HG02943 (cell line): ENCODE results near the gene ZNF616.

Experiments
- ATAC-seq: cut with Tn5 transposase; IDR thresholded peaks from one replicate; pipeline ENCODE4 v1.9.1; 2021; ENCODE audit warnings: mild to moderate bottlenecking, low read depth, moderate library complexity; ENCODE audit not compliant: unreplicated experiment

The ZNF616 gene

GRCh38 chr19:52139252-52140031, at the start of gene ZNF616:
ZNF616 (minus strand) TSS chr19:52139938; CDS start chr19:52130512, 9,426 bp downstream.
- ATAC-seq, result peak; percentile 73

- peak; percentile 9 for ATAC-seq
Observed at GRCh38 chr19:52188822-52189734, 49.3 kb upstream of the ZNF616 start.

GRCh38 chr19:52187407-52187806, 47.7 kb upstream of the ZNF616 start:
- ATAC-seq, result no peak

GRCh38 chr19:52176574-52176973, 36.8 kb upstream of the ZNF616 start:
- no peak for ATAC-seq

GRCh38 chr19:52172347-52172746, 32.6 kb upstream of the ZNF616 start:
- ATAC-seq, result no peak

- no peak for ATAC-seq
Observed at GRCh38 chr19:52171321-52172169, 31.8 kb upstream of the ZNF616 start, which contains the start of gene ZNF836. ZNF836 (minus strand) TSS chr19:52171621; CDS start chr19:52168072, 3,549 bp downstream.

GRCh38 chr19:52170863-52171320, 31.2 kb upstream of the ZNF616 start:
- no peak for ATAC-seq

GRCh38 chr19:52170304-52170703, 30.6 kb upstream of the ZNF616 start:
- ATAC-seq, result no peak

GRCh38 chr19:52155596-52156359, 16.0 kb upstream of the ZNF616 start:
- no peak for ATAC-seq

- no peak for ATAC-seq
Observed at GRCh38 chr19:52148256-52148655, 8.5 kb upstream of the ZNF616 start.

- no peak for ATAC-seq
Observed at GRCh38 chr19:52142001-52142595, 2.4 kb upstream of the ZNF616 start.

- no peak for ATAC-seq
Observed at GRCh38 chr19:52141203-52141602, 1.5 kb upstream of the ZNF616 start.

- ATAC-seq, result no peak
Observed at GRCh38 chr19:52140032-52140710, 433 bp upstream of the ZNF616 start.

GRCh38 chr19:52138983-52139251, 821 bp downstream of the ZNF616 start:
- no peak for ATAC-seq

- no peak for ATAC-seq
Observed at GRCh38 chr19:52138278-52138982, 1.3 kb downstream of the ZNF616 start.

- no peak for ATAC-seq
Observed at GRCh38 chr19:52120286-52120685, 19.5 kb downstream of the ZNF616 start.

- no peak for ATAC-seq
Observed at GRCh38 chr19:52115526-52116053, 24.1 kb downstream of the ZNF616 start.

GRCh38 chr19:52114691-52115090, 25.0 kb downstream of the ZNF616 start:
- no peak for ATAC-seq
